Dendritic cell treated with granulocyte-macrophage colony-stimulating factor and Interleukin-4, amounts not matched to agents 40 ng/mL and 50 ng/mL, for 4 days (primary cell): ENCODE results near the gene RNLS.

ENCODE experiments used
- H3K27ac Mint-ChIP-seq: one replicate; pipeline ENCODE4 v1.8.0; 2022; ENCODE audit warnings: mild to moderate bottlenecking, mixed read lengths
- H3K27me3 Mint-ChIP-seq: one replicate; pipeline ENCODE4 v1.8.0; 2022; ENCODE audit warnings: mild to moderate bottlenecking, mixed read lengths
- H3K36me3 Mint-ChIP-seq: one replicate; pipeline ENCODE4 v1.8.0; 2022; ENCODE audit warnings: low read depth, mixed read lengths
- H3K4me1 Mint-ChIP-seq: one replicate; pipeline ENCODE4 v1.8.0; 2022; ENCODE audit warnings: low read depth, mixed read lengths
- H3K4me3 Mint-ChIP-seq: one replicate; pipeline ENCODE4 v1.8.0; 2022; ENCODE audit warnings: mild to moderate bottlenecking, moderate library complexity, mixed read lengths
- H3K9me3 Mint-ChIP-seq: one replicate; pipeline ENCODE4 v1.8.0; 2022; ENCODE audit warnings: mixed read lengths
- intact Hi-C: fragments of 100-400 bp; cut with micrococcal nuclease; formaldehyde crosslinking; loops from one replicate; pipeline ENCODE4 v1.15.0; 2022

RNLS gene

GRCh38 chr10:88523739-88524400 is 59.2 kb downstream of the RNLS start:
- intact Hi-C loops: no loop called here
- Mint-ChIP-seq H3K36me3 (no peaks in the 10 kb centered on the region), H3K27ac (no peak overlapping the region), H3K4me3 (no peak overlapping the region), H3K9me3 (no peaks in the 10 kb centered on the region), H3K27me3 (no peaks in the 10 kb centered on the region), H3K4me1 (no peaks in the 10 kb centered on the region)

- Mint-ChIP-seq H3K9me3 (no peaks in the 10 kb centered on the region), H3K27ac (no peak overlapping the region), H3K4me1 (no peaks in the 10 kb centered on the region), H3K4me3 (no peak overlapping the region), H3K27me3 (no peaks in the 10 kb centered on the region), H3K36me3 (no peaks in the 10 kb centered on the region)
- intact Hi-C loops: no loop called here
Measured at GRCh38 chr10:88522715-88523114, 60.4 kb downstream of the RNLS start.

- H3K27me3 Mint-ChIP-seq: no peaks in the 10 kb centered on the region
- H3K4me1 Mint-ChIP-seq: no peaks in the 10 kb centered on the region
- no peak overlapping the region for H3K27ac Mint-ChIP-seq
- no peaks in the 10 kb centered on the region for H3K9me3 Mint-ChIP-seq
- no peaks in the 10 kb centered on the region for H3K36me3 Mint-ChIP-seq
- intact Hi-C loops: no loop called here
- no peak overlapping the region for H3K4me3 Mint-ChIP-seq
Measured at GRCh38 chr10:88521791-88522190, 61.3 kb downstream of the RNLS start.

GRCh38 chr10:88515235-88515634 is 67.9 kb downstream of the RNLS start:
- Mint-ChIP-seq H3K27ac (no peak overlapping the region), H3K36me3 (no peaks in the 10 kb centered on the region), H3K4me3 (no peak overlapping the region), H3K9me3 (peaks cover 17% of the 10 kb centered on the region), H3K27me3 (no peaks in the 10 kb centered on the region), H3K4me1 (no peaks in the 10 kb centered on the region)
- intact Hi-C loops: no loop called here

- intact Hi-C loops: no loop called here
Measured at GRCh38 chr10:88512599-88512998, 70.5 kb downstream of the RNLS start.

GRCh38 chr10:88508796-88509195 is 74.3 kb downstream of the RNLS start:
- H3K4me1 Mint-ChIP-seq: no peaks in the 10 kb centered on the region
- intact Hi-C loops: no loop called here
- no peak overlapping the region for H3K27ac Mint-ChIP-seq
- H3K36me3 Mint-ChIP-seq: no peaks in the 10 kb centered on the region
- H3K27me3 Mint-ChIP-seq: no peaks in the 10 kb centered on the region
- H3K9me3 Mint-ChIP-seq: no peaks in the 10 kb centered on the region
- H3K4me3 Mint-ChIP-seq: no peak overlapping the region

More at GRCh38 chr10:88512599-88512998, 70.5 kb downstream of the RNLS start:
- Mint-ChIP-seq H3K4me1 (no peaks in the 10 kb centered on the region), H3K27me3 (no peaks in the 10 kb centered on the region), H3K4me3 (no peak overlapping the region), H3K27ac (no peak overlapping the region), H3K9me3 (peaks cover 17% of the 10 kb centered on the region), H3K36me3 (no peaks in the 10 kb centered on the region)

- H3K4me3 Mint-ChIP-seq: no peak overlapping the region
- intact Hi-C loops: no loop called here
- no peaks in the 10 kb centered on the region for H3K4me1 Mint-ChIP-seq
- H3K27me3 Mint-ChIP-seq: no peaks in the 10 kb centered on the region
- no peak overlapping the region for H3K27ac Mint-ChIP-seq
- no peaks in the 10 kb centered on the region for H3K36me3 Mint-ChIP-seq
- H3K9me3 Mint-ChIP-seq: no peaks in the 10 kb centered on the region
Measured at GRCh38 chr10:88507826-88508453, 75.2 kb downstream of the RNLS start.

- Mint-ChIP-seq H3K4me3 (no peak overlapping the region), H3K27me3 (no peaks in the 10 kb centered on the region), H3K27ac (no peak overlapping the region), H3K36me3 (no peaks in the 10 kb centered on the region), H3K9me3 (no peaks in the 10 kb centered on the region), H3K4me1 (no peaks in the 10 kb centered on the region)
- intact Hi-C loops: no loop called here
Measured at GRCh38 chr10:88507404-88507803, 75.7 kb downstream of the RNLS start.

GRCh38 chr10:88505680-88506215 is 77.4 kb downstream of the RNLS start:
- intact Hi-C loops: no loop called here

GRCh38 chr10:88505265-88505664 is 77.9 kb downstream of the RNLS start:
- H3K27ac Mint-ChIP-seq: no peak overlapping the region
- no peaks in the 10 kb centered on the region for H3K27me3 Mint-ChIP-seq

More at GRCh38 chr10:88505680-88506215, 77.4 kb downstream of the RNLS start:
- no peak overlapping the region for H3K4me3 Mint-ChIP-seq
- no peaks in the 10 kb centered on the region for H3K9me3 Mint-ChIP-seq
- no peaks in the 10 kb centered on the region for H3K27me3 Mint-ChIP-seq
- no peaks in the 10 kb centered on the region for H3K36me3 Mint-ChIP-seq
- H3K4me1 Mint-ChIP-seq: no peaks in the 10 kb centered on the region
- H3K27ac Mint-ChIP-seq: no peak overlapping the region

GRCh38 chr10:88500656-88501055 is 82.5 kb downstream of the RNLS start:
- no peaks in the 10 kb centered on the region for H3K36me3 Mint-ChIP-seq
- no peaks in the 10 kb centered on the region for H3K9me3 Mint-ChIP-seq
- peaks cover 18% of the 10 kb centered on the region for H3K4me1 Mint-ChIP-seq
- no peak overlapping the region for H3K4me3 Mint-ChIP-seq
- intact Hi-C loops: no loop called here
- no peaks in the 10 kb centered on the region for H3K27me3 Mint-ChIP-seq
- H3K27ac Mint-ChIP-seq: no peak overlapping the region

More at GRCh38 chr10:88505265-88505664, 77.9 kb downstream of the RNLS start:
- intact Hi-C loops: no loop called here
- no peaks in the 10 kb centered on the region for H3K9me3 Mint-ChIP-seq
- no peaks in the 10 kb centered on the region for H3K36me3 Mint-ChIP-seq
- no peaks in the 10 kb centered on the region for H3K4me1 Mint-ChIP-seq
- no peak overlapping the region for H3K4me3 Mint-ChIP-seq

- intact Hi-C loops: no loop called here
- Mint-ChIP-seq H3K27me3 (no peaks in the 10 kb centered on the region), H3K9me3 (no peaks in the 10 kb centered on the region), H3K27ac (no peak overlapping the region), H3K36me3 (no peaks in the 10 kb centered on the region), H3K4me3 (no peak overlapping the region), H3K4me1 (peaks cover 24% of the 10 kb centered on the region)
Measured at GRCh38 chr10:88499569-88500470, 83.3 kb downstream of the RNLS start.

GRCh38 chr10:88497913-88498312 is 85.2 kb downstream of the RNLS start:
- no peak overlapping the region for H3K27ac Mint-ChIP-seq

GRCh38 chr10:88494537-88494936 is 88.6 kb downstream of the RNLS start:
- Mint-ChIP-seq H3K9me3 (no peaks in the 10 kb centered on the region), H3K4me1 (peaks cover 31% of the 10 kb centered on the region)
- intact Hi-C loops: no loop called here

More at GRCh38 chr10:88497913-88498312, 85.2 kb downstream of the RNLS start:
- H3K4me3 Mint-ChIP-seq: no peak overlapping the region
- no peaks in the 10 kb centered on the region for H3K9me3 Mint-ChIP-seq
- peaks cover 31% of the 10 kb centered on the region for H3K4me1 Mint-ChIP-seq
- intact Hi-C loops: no loop called here
- no peaks in the 10 kb centered on the region for H3K27me3 Mint-ChIP-seq
- no peaks in the 10 kb centered on the region for H3K36me3 Mint-ChIP-seq

More at GRCh38 chr10:88494537-88494936, 88.6 kb downstream of the RNLS start:
- Mint-ChIP-seq H3K27ac (no peak overlapping the region), H3K27me3 (no peaks in the 10 kb centered on the region), H3K4me3 (no peak overlapping the region), H3K36me3 (no peaks in the 10 kb centered on the region)
